ENCODE measurements around the gene SERTAD2. TPM values are rescaled to one million over a fixed set of nuclear protein-coding genes. Genes with fewer than 3 reads are reported as not detected.

SERTAD2 gene
- total RNA-seq, 1 experiment from 2014 or later: 34.7 TPM

DNA sequence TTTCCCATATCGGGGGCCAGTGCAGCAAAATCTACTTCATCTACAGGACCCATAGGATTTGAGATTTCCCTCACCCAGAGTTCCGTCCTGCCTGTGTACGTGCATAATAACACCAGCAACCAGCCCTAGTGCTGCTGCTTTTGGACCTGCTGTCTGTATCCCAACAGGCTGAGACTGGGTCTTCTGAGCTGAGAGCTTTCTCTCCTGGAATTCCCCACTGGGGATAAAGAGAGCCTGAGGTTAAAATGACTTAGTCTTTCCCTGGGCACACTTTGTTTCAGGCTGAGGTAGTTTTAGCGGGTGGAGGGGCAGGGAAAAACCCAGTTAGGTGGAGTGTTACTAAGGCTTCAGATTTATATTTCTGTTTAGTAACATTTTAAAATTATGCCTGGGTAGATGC lies 62.5 kb downstream of the SERTAD2 start:
- DNase-seq: no peak
- H3K27me3 ChIP-seq: no peaks in the 10 kb centered on the region

GRCh38 chr2:64587561-64587960 lies 66.2 kb downstream of the SERTAD2 start:
- H3K27ac ChIP-seq: no peak overlapping the region

More for the DNA sequence above, 62.5 kb downstream of the SERTAD2 start:
- Histone ChIP-seq H3K36me3 (peaks cover 24% of the 10 kb centered on the region), H3K9me3 (replicated peaks) (no peaks in the 10 kb centered on the region), H3K27ac (no peak overlapping the region), H3K4me1 (no peaks in the 10 kb centered on the region), H3K4me3 (no peak overlapping the region)

DNA sequence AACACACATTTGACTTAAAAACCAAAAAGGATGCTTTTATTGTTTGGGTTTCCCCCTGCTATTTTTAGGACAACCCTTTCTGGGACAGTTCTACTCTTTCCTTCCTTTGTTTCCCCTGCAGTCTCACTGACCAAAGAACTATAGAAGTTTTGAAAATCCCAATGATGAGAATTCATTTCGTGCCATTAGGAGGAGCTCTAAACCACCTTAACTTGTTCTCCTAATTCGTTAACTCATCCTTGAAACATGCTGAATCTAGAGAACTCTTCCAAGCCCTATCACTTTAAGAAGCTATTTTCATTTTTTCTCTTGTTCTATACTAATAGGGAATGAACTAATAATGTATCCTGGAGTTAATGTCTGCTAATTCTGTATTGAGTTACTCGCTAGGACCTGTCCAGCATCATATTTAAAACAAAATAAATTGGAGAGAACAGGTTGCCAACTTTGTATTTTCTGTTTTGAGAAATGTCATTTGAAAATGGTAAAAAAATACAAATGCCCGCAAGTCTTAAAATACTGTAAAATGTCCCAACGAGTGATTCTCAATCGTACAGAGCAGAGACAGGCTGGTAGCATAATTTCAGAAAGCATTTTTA lies 66.7 kb downstream of the SERTAD2 start:
- Histone ChIP-seq H3K27me3 (no peaks in the 10 kb centered on the region), H3K4me3 (no peak overlapping the region), H3K9me3 (replicated peaks) (no peaks in the 10 kb centered on the region), H3K4me1 (no peaks in the 10 kb centered on the region), H3K36me3 (peaks cover 26% of the 10 kb centered on the region), H3K27ac (no peak overlapping the region)
- DNase-seq: peak in 1 of 2 experiments; percentile 76

More at GRCh38 chr2:64587561-64587960, 66.2 kb downstream of the SERTAD2 start:
- H3K36me3 ChIP-seq: peaks cover 27% of the 10 kb centered on the region
- no peaks in the 10 kb centered on the region for H3K4me1 ChIP-seq
- no peak overlapping the region for H3K4me3 ChIP-seq
- DNase-seq: no peak
- H3K9me3 ChIP-seq (replicated peaks): no peaks in the 10 kb centered on the region
- no peaks in the 10 kb centered on the region for H3K27me3 ChIP-seq

DNA sequence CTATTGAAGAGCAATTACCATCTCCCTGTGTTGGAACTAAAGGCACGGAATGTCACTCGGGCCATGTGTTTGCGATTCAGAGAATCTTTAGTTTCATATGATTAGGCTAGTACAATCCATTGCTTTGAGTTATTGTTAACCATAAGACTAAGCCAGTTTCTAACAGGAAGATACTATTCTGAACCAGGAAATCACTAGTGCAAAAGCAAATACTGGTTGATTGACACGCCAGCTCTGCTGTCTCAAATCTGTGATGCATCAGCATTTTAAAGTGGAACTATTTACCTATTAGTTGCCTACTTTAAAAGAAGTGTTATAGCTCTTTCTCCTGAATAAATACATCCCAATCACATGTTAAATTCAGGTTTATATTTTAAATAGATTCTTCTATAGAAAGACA lies 67.7 kb downstream of the SERTAD2 start:
- H3K36me3 ChIP-seq: peaks cover 22% of the 10 kb centered on the region
- H3K27me3 ChIP-seq: no peaks in the 10 kb centered on the region
- no peak overlapping the region for H3K4me3 ChIP-seq
- no peak for DNase-seq
- H3K9me3 ChIP-seq (replicated peaks): no peaks in the 10 kb centered on the region
- no peak overlapping the region for H3K27ac ChIP-seq
- H3K4me1 ChIP-seq: no peaks in the 10 kb centered on the region

DNA sequence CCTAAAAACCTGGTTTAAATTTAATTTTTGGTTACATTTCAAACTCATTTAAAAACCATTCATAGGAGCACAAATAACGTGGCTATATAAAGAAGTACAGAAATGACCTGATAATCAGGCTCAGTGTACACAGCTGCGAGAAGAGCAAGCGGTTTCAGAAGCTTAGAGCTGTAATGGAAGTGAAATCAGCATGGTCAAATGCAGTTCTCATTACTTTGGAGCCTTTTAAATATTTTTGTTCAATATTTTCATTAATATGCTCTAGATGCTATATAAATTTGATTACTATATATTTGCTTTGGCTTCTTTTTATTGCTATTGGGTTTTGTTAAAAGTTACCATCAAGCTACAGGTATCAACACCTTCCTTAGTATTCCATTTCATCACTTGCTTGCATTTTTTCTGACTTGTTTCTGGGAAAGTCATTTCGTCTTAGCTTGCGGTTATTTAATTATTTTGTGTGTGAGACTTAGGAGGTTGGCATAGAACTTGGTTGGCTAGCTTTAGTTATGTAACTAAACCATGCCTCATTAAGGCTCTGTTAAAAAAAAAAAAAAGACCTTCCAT lies 70.9 kb downstream of the SERTAD2 start:
- Histone ChIP-seq H3K9me3 (replicated peaks) (no peaks in the 10 kb centered on the region), H3K27ac (no peak overlapping the region), H3K4me3 (no peak overlapping the region), H3K36me3 (peaks cover 8% of the 10 kb centered on the region), H3K27me3 (no peaks in the 10 kb centered on the region), H3K4me1 (no peaks in the 10 kb centered on the region)
- DNase-seq: no peak

GRCh38 chr2:64581777-64582539 lies 71.8 kb downstream of the SERTAD2 start:
- Histone ChIP-seq H3K9me3 (replicated peaks) (no peaks in the 10 kb centered on the region), H3K36me3 (peaks cover 8% of the 10 kb centered on the region), H3K4me3 (no peak overlapping the region), H3K27me3 (no peaks in the 10 kb centered on the region), H3K4me1 (no peaks in the 10 kb centered on the region), H3K27ac (no peak overlapping the region)
- no peak for DNase-seq

Other genes with a start within 250 kb of the SERTAD2 start
- gene LGALSL, start 199.8 kb downstream of the SERTAD2 start, total RNA-seq (2014; rRNA removed; shearing (Covaris generic)): 11.3 and 14.9 TPM in 2 replicates
- gene AFTPH, start 129.6 kb downstream of the SERTAD2 start, total RNA-seq (2014; rRNA removed; shearing (Covaris generic)): 23.9 and 24.3 TPM in 2 replicates

All from SJCRH30 (cell line).